GM12801 (cell line): Measurements from ENCODE around the gene THAP4.

Experiments used
- CTCF ChIP-seq: IDR thresholded peaks from one replicate; pipeline ENCODE4 v1.5.1; 2011; ENCODE audit warnings: control low read depth; ENCODE audit not compliant: insufficient read length; ENCODE audit errors: extremely low read depth

The THAP4 gene

GRCh38 chr2:241670333-241671110 is 33.6 kb upstream of the THAP4 start:
- TF ChIP-seq CTCF: no peak

GRCh38 chr2:241668839-241669238 is 31.9 kb upstream of the THAP4 start:
- TF ChIP-seq CTCF: no peak

- TF ChIP-seq CTCF: no peak
Measured at GRCh38 chr2:241668354-241668753, 31.4 kb upstream of the THAP4 start.

GRCh38 chr2:241666627-241667400 is 29.9 kb upstream of the THAP4 start:
- no peak for TF ChIP-seq CTCF

- no peak for TF ChIP-seq CTCF
Measured at GRCh38 chr2:241665731-241666440, 28.9 kb upstream of the THAP4 start.

- TF ChIP-seq CTCF: no peak
Measured at GRCh38 chr2:241660593-241661213, 23.7 kb upstream of the THAP4 start.
